HepG2 (cell line): Measurements from ENCODE around the gene PKP1. TPM values are rescaled to one million over a fixed set of nuclear protein-coding genes. Genes with fewer than 3 reads are reported as not detected.

Source experiments
- ATAC-seq: fragments of 200-7000 bp; cut with Tn5 transposase; 3 replicates; pipeline ENCODE4 v1.9.1; 2020; ENCODE audit warnings: mild to moderate bottlenecking, moderate library complexity
- BruUV-seq: library from RNA; stranded (reverse); fragments of 400-500 nt; replicated peaks from 2 replicates; lab custom pipeline; 2021; lab: Mats Ljungman, UMichigan
- CTCF ChIA-PET: fragments of 300-600 bp; formaldehyde crosslinking; extraction: SDS; loops from one replicate; lab custom pipeline; 2021; ENCODE audit warnings: low total read pairs, inconsistent platforms, low intra/inter-chr PET ratio; lab: Yijun Ruan, JAX
- POLR2A ChIA-PET: fragments of 350-600 bp; sonication (Branson Sonifier 250); formaldehyde crosslinking; loops from one replicate; lab custom pipeline; 2020; ENCODE audit warnings: antibody characterized with exemption, inconsistent platforms; lab: Yijun Ruan, JAX
- DNase-seq: peaks from one replicate; pipeline ENCODE4 v3.0.0-alpha.2; 2015; ENCODE audit warnings: low spot score
- FAIRE-seq: peaks from 3 replicates; lab custom pipeline; 2011; peaks lifted over from hg19 to GRCh38; lab: Jason Lieb, UNC
- H2AFZ ChIP-seq: one replicate; pipeline ENCODE4 v1.6.1; 2011; ENCODE audit warnings: low read length, inconsistent platforms
- H3K27ac ChIP-seq: fragments of 300-600 bp; 3 replicates; pipeline ENCODE4 v1.8.0; 2011; ENCODE audit warnings: mixed run types, mild to moderate bottlenecking, mixed read lengths, low read length, inconsistent platforms; ENCODE audit not compliant: insufficient read depth; ENCODE audit errors: extremely low read length
- H3K27me3 ChIP-seq, 2 experiments: fragments of 200-600 bp in 1 of 2; 2 replicates in 1 of 2; 3 replicates in 1 of 2; pipeline versions ENCODE4 v1.6.0 to v1.8.0; 2011; ENCODE audit warnings: low read length in 2 of 2, mild to moderate bottlenecking in 2 of 2, moderate library complexity in 2 of 2, inconsistent platforms in 1 of 2; ENCODE audit not compliant: insufficient read depth in 2 of 2, control insufficient read depth in 1 of 2
- H3K36me3 ChIP-seq, 2 experiments: fragments of 200-600 bp in 1 of 2; replicated peaks in 1 of 2; 2 replicates in 1 of 2; 3 replicates in 1 of 2; pipeline versions ENCODE4 v1.5.1 to v1.8.0; 2011; ENCODE audit warnings: low read length in 2 of 2, inconsistent platforms in 1 of 2; ENCODE audit not compliant: insufficient read depth in 2 of 2, control insufficient read depth in 1 of 2
- H3K4me1 ChIP-seq: 2 replicates; pipeline ENCODE4 v1.5.1; 2012; ENCODE audit warnings: low read length, inconsistent platforms; ENCODE audit not compliant: insufficient read depth
- H3K4me2 ChIP-seq: 2 replicates; pipeline ENCODE4 v1.6.0; 2011; ENCODE audit warnings: low read depth, low read length, inconsistent platforms
- H3K4me3 ChIP-seq, 3 experiments: fragments of 200-600 bp in 1 of 3; sonication (generic), shearing (Covaris generic) in 1 of 3; replicated peaks in 1 of 3; 2 replicates each; pipeline ENCODE4 v1.5.1; 2011 to 2016; ENCODE audit warnings: low read length in 3 of 3, inconsistent platforms in 2 of 3, low read depth in 2 of 3, mild to moderate bottlenecking in 2 of 3, control low read depth in 1 of 3, mixed read lengths in 1 of 3; ENCODE audit not compliant: insufficient read depth in 1 of 3
- H3K79me2 ChIP-seq: one replicate; pipeline ENCODE4 v1.6.1; 2011; ENCODE audit warnings: low read length, inconsistent platforms; ENCODE audit not compliant: insufficient read depth
- H3K9ac ChIP-seq: 2 replicates; pipeline ENCODE4 v1.6.0; 2011; ENCODE audit warnings: mild to moderate bottlenecking, low read depth, low read length, inconsistent platforms; ENCODE audit not compliant: insufficient read depth
- H3K9me3 ChIP-seq: 2 replicates; pipeline ENCODE4 v1.5.1; 2012; ENCODE audit warnings: mild to moderate bottlenecking, low read length
- H4K20me1 ChIP-seq: 2 replicates; pipeline ENCODE4 v1.6.0; 2011; ENCODE audit warnings: inconsistent platforms, mild to moderate bottlenecking, low read length, moderate library complexity; ENCODE audit not compliant: insufficient read depth
- GATAD2A ChIP-seq: IDR thresholded peaks from 2 replicates; pipeline ENCODE4 v1.6.1; 2016
- NFAT5 ChIP-seq: sonication (generic); formaldehyde crosslinking; IDR thresholded peaks from 2 replicates; pipeline ENCODE4 v1.4.0; 2020; ENCODE audit warnings: missing genetic modification reagents
- SMARCE1 ChIP-seq: fragments of 450-650 bp; IDR thresholded peaks from 2 replicates; pipeline ENCODE4 v1.6.1; 2017; ENCODE audit warnings: borderline replicate concordance
- ZFP41 ChIP-seq: sonication (generic); formaldehyde crosslinking; IDR thresholded peaks from 2 replicates; pipeline ENCODE4 v1.4.0; 2020; ENCODE audit warnings: mild to moderate bottlenecking, missing genetic modification reagents, borderline replicate concordance
- ZNF414 ChIP-seq: sonication (generic); formaldehyde crosslinking; IDR thresholded peaks from 2 replicates; pipeline ENCODE4 v1.5.0; 2020; ENCODE audit warnings: missing genetic modification reagents
- ZNF883 ChIP-seq: sonication (generic); formaldehyde crosslinking; IDR thresholded peaks from 2 replicates; pipeline ENCODE4 v1.5.1; 2020; ENCODE audit warnings: mild to moderate bottlenecking, missing genetic modification reagents; ENCODE audit errors: not compliant biosample characterization
- ZSCAN29 ChIP-seq: sonication (generic); formaldehyde crosslinking; conservative IDR thresholded peaks from 2 replicates; pipeline ENCODE4 v1.4.0; 2020; ENCODE audit warnings: mild to moderate bottlenecking, missing genetic modification reagents
- WGBS: methylation state at CpG from one replicate; pipeline ENCODE4 v1.1.6; 2017; ENCODE audit warnings: low lambda C conversion rate; 5-methylcytosine and 5-hydroxymethylcytosine counted together
- in situ Hi-C: cut with HindIII; loops from 2 replicates; pipeline ENCODE4 v1.10.0; 2017; ENCODE audit warnings: low pct_unique_long_range_greater_than_20kb; ENCODE audit not compliant: extremely low pct_ligation_motif_present
- intact Hi-C: fragments of 100-400 bp; cut with micrococcal nuclease; formaldehyde crosslinking; loops from one replicate; pipeline ENCODE4 v1.10.0; 2022; ENCODE audit not compliant: unreplicated experiment
- polyA plus RNA-seq, 8 experiments: library from polyadenylated mRNA; depleted of rRNA in 3 of 8; stranded (reverse) in 7 of 8; unstranded in 1 of 8; fragments of >200 nt; fragmentation: Illumina TruSeq in 4 of 8; extraction: Trizol in 4 of 8; gene quantifications; 2 replicates each; pipeline versions ENCODE4 v1.2.1 to v1.2.3, GENCODE V29; 2011 to 2016; ENCODE audit warnings: low read depth in 4 of 8, missing spikeins in 1 of 8, mixed read lengths in 1 of 8; ENCODE audit not compliant: insufficient read depth in 1 of 8
- total RNA-seq, 5 experiments: library from RNA; depleted of rRNA; stranded (reverse); fragments of >200 nt; fragmentation: Illumina TruSeq; extraction: Trizol; gene quantifications; 2 replicates each; pipeline ENCODE4 v1.2.3, GENCODE V29; 2016; ENCODE audit warnings: low read depth in 1 of 5
- TF ChIP-seq, protein P1 (sequence below), 2 experiments: sonication (generic) in 1 of 2; formaldehyde crosslinking in 1 of 2; IDR thresholded peaks; 2 replicates each; pipeline versions ENCODE4 v1.4.0 to v1.6.1; 2016 to 2020; ENCODE audit warnings: borderline replicate concordance in 1 of 2, low read depth in 1 of 2, mild to moderate bottlenecking in 1 of 2, missing genetic modification reagents in 1 of 2
- TF ChIP-seq, protein P2 (sequence below): sonication (generic); formaldehyde crosslinking; conservative IDR thresholded peaks from 2 replicates; pipeline ENCODE4 v1.5.0; 2020; ENCODE audit warnings: missing genetic modification reagents

Gene PKP1
- total and polyA plus RNA-seq, 2 of the 13 experiments (the other 11 are each of a cell fraction or from before 2014, with no cell fraction given), result not detected

DNA sequence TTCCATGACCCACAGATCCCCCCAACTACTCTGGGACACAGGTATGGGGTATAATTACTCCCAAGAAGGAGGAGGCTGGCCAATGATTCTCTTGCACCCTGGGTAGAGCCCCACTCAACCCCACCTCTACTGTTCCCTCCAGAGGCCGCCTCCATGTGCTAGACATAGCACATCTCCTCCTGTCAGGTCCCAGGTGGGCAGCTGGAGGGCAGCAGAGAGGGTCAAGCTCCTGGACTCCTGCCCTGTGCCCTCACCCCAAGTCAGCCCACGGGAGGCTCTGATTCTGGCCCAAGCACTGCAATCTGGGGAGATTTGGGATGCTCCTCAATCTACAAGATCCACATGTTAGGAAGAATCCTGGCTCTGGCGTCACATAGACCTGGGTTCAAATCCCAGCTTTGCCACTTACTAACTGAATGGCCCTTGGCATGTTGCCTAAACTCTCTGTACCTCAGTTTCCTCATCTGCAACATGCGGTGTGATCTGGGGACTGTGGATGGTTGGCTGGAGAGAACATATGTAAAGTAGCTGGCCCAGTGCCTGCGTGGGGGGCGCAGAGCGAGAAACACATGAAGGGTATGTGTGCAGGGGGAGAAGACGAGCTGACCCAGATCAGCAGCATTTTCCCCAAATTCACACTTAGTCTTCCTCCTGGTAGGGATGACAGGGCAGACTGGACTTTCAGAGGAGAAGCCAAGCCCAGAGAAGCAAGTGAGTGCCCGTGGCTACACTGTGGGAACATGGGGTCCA, 71.0 kb downstream of the PKP1 start (continued):
- no peak for TF ChIP-seq NFAT5 (CRISPR knock-in tag)

DNA sequence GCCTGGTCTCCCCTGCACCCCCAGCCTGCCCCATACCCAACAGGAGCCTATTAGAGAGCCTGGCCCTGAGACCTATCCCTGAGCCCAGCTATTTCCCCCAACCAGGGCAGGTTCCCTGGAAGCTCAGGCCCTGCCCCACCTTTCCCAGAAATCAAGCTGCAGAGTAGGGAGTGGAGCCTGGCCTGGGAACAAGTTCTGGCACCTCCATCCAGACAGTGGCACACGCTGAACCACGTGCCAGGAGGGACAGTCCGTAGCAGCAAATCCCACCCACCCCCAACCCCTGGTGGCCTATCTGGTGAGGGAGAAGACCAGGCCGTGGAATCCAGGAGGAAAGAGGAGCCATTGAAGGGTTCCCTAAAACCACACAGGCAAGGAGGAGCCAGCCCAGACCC, 71.6 kb downstream of the PKP1 start:
- no peaks in the 10 kb centered on the region for H3K79me2 ChIP-seq
- ATAC-seq, result no peak
- no peak overlapping the region for H3K27ac ChIP-seq
- no peak overlapping the region for H3K4me3 ChIP-seq
- WGBS, result 0% methylated on average over 1 of the region's 4 CpGs
- no TSS peak for BruUV-seq
- ChIA-PET POLR2A (no interaction called here), CTCF (no interaction called here)
- no peak overlapping the region for H3K9ac ChIP-seq
- no peaks in the 10 kb centered on the region for H3K4me1 ChIP-seq
- no peaks in the 10 kb centered on the region for H3K36me3 ChIP-seq
- H3K4me2 ChIP-seq, result no peak overlapping the region
- no peak overlapping the region for H2AFZ ChIP-seq
- FAIRE-seq, result no peak
- H3K27me3 ChIP-seq, result peaks cover 2 to 22% of the 10 kb centered on the region in 2 experiments
- intact Hi-C loops, result no loop called here
- no peak for DNase-seq
- in situ Hi-C loops, result no loop called here
- no peaks in the 10 kb centered on the region for H4K20me1 ChIP-seq
- H3K9me3 ChIP-seq, result no peaks in the 10 kb centered on the region
- TF ChIP-seq ZNF883 (CRISPR knock-in tag), result no peak
- TF ChIP-seq SMARCE1, result no peak
- TF ChIP-seq ZSCAN29 (CRISPR knock-in tag), result no peak
- TF ChIP-seq ZNF414 (CRISPR knock-in tag), result no peak
- TF ChIP-seq, protein P1, sequence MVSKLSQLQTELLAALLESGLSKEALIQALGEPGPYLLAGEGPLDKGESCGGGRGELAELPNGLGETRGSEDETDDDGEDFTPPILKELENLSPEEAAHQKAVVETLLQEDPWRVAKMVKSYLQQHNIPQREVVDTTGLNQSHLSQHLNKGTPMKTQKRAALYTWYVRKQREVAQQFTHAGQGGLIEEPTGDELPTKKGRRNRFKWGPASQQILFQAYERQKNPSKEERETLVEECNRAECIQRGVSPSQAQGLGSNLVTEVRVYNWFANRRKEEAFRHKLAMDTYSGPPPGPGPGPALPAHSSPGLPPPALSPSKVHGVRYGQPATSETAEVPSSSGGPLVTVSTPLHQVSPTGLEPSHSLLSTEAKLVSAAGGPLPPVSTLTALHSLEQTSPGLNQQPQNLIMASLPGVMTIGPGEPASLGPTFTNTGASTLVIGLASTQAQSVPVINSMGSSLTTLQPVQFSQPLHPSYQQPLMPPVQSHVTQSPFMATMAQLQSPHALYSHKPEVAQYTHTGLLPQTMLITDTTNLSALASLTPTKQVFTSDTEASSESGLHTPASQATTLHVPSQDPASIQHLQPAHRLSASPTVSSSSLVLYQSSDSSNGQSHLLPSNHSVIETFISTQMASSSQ (IDR thresholded peaks at IDR 0.05; ENCODE audit: low read depth), result no peak
- TF ChIP-seq, protein P1 (CRISPR knock-in tag; IDR thresholded peaks at IDR 0.05; ENCODE audit: borderline replicate concordance), result no peak
- no peak for TF ChIP-seq ZFP41 (CRISPR knock-in tag)
- TF ChIP-seq GATAD2A (CRISPR knock-in tag), result no peak
- TF ChIP-seq, protein P2, sequence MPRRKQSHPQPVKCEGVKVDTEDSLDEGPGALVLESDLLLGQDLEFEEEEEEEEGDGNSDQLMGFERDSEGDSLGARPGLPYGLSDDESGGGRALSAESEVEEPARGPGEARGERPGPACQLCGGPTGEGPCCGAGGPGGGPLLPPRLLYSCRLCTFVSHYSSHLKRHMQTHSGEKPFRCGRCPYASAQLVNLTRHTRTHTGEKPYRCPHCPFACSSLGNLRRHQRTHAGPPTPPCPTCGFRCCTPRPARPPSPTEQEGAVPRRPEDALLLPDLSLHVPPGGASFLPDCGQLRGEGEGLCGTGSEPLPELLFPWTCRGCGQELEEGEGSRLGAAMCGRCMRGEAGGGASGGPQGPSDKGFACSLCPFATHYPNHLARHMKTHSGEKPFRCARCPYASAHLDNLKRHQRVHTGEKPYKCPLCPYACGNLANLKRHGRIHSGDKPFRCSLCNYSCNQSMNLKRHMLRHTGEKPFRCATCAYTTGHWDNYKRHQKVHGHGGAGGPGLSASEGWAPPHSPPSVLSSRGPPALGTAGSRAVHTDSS (CRISPR knock-in tag), result no peak
